AG09309 (cell line): Measurements from ENCODE around the gene BAZ2A.
"Not testable (repeated sequence)": the region's sequence is repeated elsewhere in the genome, so short reads cannot be mapped to it uniquely, and the experiment has no call there.

Source experiments
- DNase-seq: peaks from one replicate; pipeline ENCODE4 v3.0.0-alpha.2; 2010; ENCODE audit warnings: low read depth
- H3K4me3 ChIP-seq: 2 replicates; pipeline ENCODE4 v1.5.1; 2011; ENCODE audit warnings: mild to moderate bottlenecking, low read depth, low read length, moderate library complexity; ENCODE audit not compliant: control insufficient read depth
- TF ChIP-seq, protein P1 (sequence below): IDR thresholded peaks from 2 replicates; pipeline ENCODE4 v1.5.1; 2011; ENCODE audit warnings: mild to moderate bottlenecking, low read depth, low read length, inconsistent platforms; ENCODE audit not compliant: insufficient read depth, control insufficient read depth; ENCODE audit errors: missing control alignments

Gene BAZ2A

DNA sequence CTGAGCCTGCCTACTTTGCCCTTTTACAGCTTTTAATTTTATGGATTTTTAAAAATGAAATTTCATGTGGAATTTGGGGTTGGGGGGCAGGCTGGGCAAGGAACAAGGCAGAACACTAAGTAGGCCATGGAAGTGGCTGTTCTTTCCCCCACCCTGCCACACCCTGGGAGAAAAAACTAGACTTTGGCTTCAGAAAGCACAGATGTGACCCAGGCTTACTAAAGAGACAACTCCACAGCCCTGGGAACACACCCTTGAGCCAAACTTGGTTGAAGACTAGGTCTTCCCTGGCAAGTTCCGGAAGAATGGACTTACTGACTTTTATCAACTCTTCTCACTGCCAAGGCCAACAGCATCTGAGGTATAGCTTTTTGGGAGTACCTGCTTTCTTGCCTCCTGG lies 40.3 kb downstream of the BAZ2A start:
- TF ChIP-seq, protein P1, sequence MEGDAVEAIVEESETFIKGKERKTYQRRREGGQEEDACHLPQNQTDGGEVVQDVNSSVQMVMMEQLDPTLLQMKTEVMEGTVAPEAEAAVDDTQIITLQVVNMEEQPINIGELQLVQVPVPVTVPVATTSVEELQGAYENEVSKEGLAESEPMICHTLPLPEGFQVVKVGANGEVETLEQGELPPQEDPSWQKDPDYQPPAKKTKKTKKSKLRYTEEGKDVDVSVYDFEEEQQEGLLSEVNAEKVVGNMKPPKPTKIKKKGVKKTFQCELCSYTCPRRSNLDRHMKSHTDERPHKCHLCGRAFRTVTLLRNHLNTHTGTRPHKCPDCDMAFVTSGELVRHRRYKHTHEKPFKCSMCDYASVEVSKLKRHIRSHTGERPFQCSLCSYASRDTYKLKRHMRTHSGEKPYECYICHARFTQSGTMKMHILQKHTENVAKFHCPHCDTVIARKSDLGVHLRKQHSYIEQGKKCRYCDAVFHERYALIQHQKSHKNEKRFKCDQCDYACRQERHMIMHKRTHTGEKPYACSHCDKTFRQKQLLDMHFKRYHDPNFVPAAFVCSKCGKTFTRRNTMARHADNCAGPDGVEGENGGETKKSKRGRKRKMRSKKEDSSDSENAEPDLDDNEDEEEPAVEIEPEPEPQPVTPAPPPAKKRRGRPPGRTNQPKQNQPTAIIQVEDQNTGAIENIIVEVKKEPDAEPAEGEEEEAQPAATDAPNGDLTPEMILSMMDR, result no peak
- DNase-seq, result no peak
- H3K4me3 ChIP-seq, result no peak overlapping the region

DNA sequence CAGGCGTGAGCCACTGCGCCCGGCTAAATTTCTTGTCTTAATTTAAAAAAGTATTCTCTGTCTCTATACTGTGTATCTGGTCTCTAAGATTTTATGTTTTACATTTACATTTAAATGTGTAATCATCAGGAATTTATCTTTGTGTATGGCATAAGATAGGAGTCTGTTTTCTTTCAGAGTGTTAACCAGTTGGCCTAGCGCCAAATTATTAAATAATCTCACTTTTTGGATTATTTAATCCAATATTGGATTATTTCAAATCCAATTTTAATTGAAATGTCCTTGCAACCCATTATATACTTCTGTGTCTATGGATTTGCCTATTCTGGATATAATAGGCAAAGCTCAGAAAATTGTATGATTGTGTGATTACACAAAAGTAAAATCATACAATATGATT lies 45.0 kb downstream of the BAZ2A start:
- H3K4me3 ChIP-seq, result no peak overlapping the region
- no peak for DNase-seq
- TF ChIP-seq, protein P1, result no peak

DNA sequence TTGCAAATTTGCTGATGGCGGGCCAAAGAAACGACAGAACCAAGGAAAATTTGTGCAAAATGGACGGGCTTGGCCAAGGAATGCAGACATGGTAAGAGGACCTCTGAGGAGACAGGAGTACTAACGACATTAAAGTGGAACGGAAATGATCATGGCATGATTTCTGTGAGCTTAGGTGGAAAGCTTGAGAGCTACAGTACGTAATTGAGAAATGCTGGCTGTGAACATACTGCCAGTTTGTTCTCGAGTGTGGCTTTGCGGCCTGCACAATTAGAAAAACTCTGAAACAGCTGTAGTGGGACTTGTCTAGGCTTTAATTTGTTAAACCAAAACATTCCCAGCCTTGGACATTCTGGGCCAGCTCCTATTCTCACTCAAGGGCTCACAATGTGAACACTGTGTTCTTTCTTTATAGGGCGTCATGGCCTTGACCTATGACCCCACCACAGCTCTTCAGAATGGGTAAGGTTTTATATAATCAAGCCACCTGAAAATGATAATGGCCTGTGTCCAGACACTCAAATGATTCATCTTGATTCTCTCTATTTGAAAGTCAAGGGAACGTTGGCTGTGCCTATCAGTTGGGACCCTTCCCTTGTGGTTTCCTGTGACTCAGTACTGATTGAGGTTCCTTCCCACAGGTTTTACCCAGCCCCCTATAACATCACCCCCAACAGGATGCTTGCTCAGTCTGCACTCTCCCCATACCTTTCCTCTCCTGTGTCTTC lies 48.5 kb downstream of the BAZ2A start:
- no peak for DNase-seq
- no peak overlapping the region for H3K4me3 ChIP-seq
- TF ChIP-seq, protein P1, result no peak

DNA sequence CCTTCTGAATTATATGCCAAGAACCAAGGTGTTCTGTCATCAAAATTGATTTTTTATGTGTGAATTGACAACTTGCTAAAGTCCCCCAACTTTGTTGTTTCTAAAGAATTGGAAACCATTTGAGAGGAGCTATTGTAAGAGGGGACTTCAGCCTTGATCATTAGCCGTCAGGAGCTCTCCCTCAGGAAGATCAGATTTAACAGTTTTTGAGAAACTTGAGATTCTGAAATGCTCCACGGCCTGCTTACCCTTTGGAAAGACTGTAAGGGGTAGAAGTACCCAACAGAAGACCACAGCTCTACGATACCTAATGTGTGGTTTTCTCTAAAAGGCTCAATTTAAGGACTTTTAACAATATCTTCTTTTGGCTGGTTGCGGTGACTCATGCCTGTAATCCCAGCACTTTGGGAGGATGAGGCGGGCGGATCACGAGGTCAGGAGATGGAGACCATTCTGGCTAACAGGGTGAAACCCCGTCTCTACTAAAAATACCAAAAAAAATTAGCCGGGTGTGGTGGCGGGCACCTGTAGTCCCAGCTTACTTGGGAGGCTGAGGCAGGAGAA lies 51.1 kb downstream of the BAZ2A start:
- H3K4me3 ChIP-seq, result no peak overlapping the region
- no peak for DNase-seq
- TF ChIP-seq, protein P1, result no peak

DNA sequence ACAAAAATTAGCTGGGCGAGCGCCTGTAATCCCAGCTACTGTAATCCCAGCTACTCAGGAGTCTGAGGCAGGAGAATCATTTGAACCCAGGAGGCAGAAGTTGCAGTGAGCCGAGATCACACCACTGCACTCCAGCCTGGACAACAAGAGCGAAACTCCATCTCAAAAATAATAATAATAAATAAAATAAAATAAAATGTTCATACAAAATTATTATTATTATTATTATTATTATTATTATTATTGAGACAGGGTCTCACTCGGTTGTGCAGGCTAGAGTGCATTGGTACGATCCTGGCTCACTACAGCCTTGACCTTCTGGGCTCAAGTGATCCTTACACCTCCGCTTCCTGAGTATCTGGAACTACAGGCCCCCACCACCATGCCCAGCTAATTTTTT lies 52.9 kb downstream of the BAZ2A start:
- not testable (repeated sequence) for H3K4me3 ChIP-seq, DNase-seq

DNA sequence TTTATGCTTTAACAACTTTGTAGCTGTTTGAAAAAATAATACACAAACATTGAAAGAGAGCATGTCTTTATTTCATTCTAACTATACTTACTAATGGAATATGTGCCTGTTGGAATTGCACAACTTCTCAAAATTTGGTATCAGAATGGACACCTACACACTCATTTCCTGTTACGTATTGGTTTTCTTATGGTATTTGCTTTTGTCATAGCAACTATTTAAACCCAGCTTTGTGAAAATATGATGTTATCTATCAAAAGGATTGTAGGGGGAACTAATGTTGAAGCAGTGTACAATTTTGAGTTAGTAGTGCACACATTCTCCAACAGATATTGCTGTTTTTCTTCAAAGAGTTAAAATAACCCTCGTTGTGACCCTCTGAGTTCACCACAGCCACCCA lies 55.9 kb downstream of the BAZ2A start:
- no peak overlapping the region for H3K4me3 ChIP-seq
- no peak for DNase-seq
- TF ChIP-seq, protein P1, result no peak

DNA sequence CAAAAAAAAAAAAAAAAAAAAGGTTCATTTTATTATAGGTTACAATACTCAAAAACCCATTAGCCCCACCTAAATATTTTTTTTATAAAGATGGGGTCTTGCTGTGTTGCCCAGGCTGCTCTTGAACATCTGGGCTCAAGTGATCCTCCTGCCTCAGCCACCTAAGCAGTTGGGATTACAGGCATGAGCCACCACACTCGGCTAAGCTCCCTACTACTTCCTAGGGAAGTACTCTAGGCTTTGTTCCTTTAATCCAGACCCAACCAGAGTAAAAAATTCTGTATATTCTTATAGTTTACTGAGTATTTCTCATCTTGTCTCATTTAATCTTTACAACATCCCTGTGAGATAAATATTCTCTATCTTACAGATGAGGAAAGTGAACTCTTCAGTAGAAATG lies 57.8 kb downstream of the BAZ2A start:
- TF ChIP-seq, protein P1, result no peak
- no peak for DNase-seq
- H3K4me3 ChIP-seq, result no peak overlapping the region
